HepG2 (cell line): ENCODE data around the gene TPGS1. TPM values are rescaled to one million over a fixed set of nuclear protein-coding genes. Genes with fewer than 3 reads are reported as not detected.

ENCODE experiments used
- ATAC-seq: fragments of 200-7000 bp; cut with Tn5 transposase; 3 replicates; pipeline ENCODE4 v1.9.1; 2020; ENCODE audit warnings: mild to moderate bottlenecking, moderate library complexity
- BruUV-seq: library from RNA; stranded (reverse); fragments of 400-500 nt; replicated peaks from 2 replicates; lab custom pipeline; 2021; lab: Mats Ljungman, UMichigan
- CTCF ChIA-PET: fragments of 300-600 bp; formaldehyde crosslinking; extraction: SDS; loops from one replicate; lab custom pipeline; 2021; ENCODE audit warnings: low total read pairs, inconsistent platforms, low intra/inter-chr PET ratio; lab: Yijun Ruan, JAX
- POLR2A ChIA-PET: fragments of 350-600 bp; sonication (Branson Sonifier 250); formaldehyde crosslinking; loops from one replicate; lab custom pipeline; 2020; ENCODE audit warnings: antibody characterized with exemption, inconsistent platforms; lab: Yijun Ruan, JAX
- DNase-seq: peaks from one replicate; pipeline ENCODE4 v3.0.0-alpha.2; 2015; ENCODE audit warnings: low spot score
- FAIRE-seq: peaks from 3 replicates; lab custom pipeline; 2011; peaks lifted over from hg19 to GRCh38; lab: Jason Lieb, UNC
- H2AFZ ChIP-seq: one replicate; pipeline ENCODE4 v1.6.1; 2011; ENCODE audit warnings: low read length, inconsistent platforms
- H3K27ac ChIP-seq: fragments of 300-600 bp; 3 replicates; pipeline ENCODE4 v1.8.0; 2011; ENCODE audit warnings: mixed run types, mild to moderate bottlenecking, mixed read lengths, low read length, inconsistent platforms; ENCODE audit not compliant: insufficient read depth; ENCODE audit errors: extremely low read length
- H3K27me3 ChIP-seq, 2 experiments: fragments of 200-600 bp in 1 of 2; 2 replicates in 1 of 2; 3 replicates in 1 of 2; pipeline versions ENCODE4 v1.6.0 to v1.8.0; 2011; ENCODE audit warnings: low read length in 2 of 2, mild to moderate bottlenecking in 2 of 2, moderate library complexity in 2 of 2, inconsistent platforms in 1 of 2; ENCODE audit not compliant: insufficient read depth in 2 of 2, control insufficient read depth in 1 of 2
- H3K36me3 ChIP-seq, 2 experiments: fragments of 200-600 bp in 1 of 2; replicated peaks in 1 of 2; 2 replicates in 1 of 2; 3 replicates in 1 of 2; pipeline versions ENCODE4 v1.5.1 to v1.8.0; 2011; ENCODE audit warnings: low read length in 2 of 2, inconsistent platforms in 1 of 2; ENCODE audit not compliant: insufficient read depth in 2 of 2, control insufficient read depth in 1 of 2
- H3K4me1 ChIP-seq: 2 replicates; pipeline ENCODE4 v1.5.1; 2012; ENCODE audit warnings: low read length, inconsistent platforms; ENCODE audit not compliant: insufficient read depth
- H3K4me2 ChIP-seq: 2 replicates; pipeline ENCODE4 v1.6.0; 2011; ENCODE audit warnings: low read depth, low read length, inconsistent platforms
- H3K4me3 ChIP-seq, 3 experiments: fragments of 200-600 bp in 1 of 3; sonication (generic), shearing (Covaris generic) in 1 of 3; replicated peaks in 1 of 3; 2 replicates each; pipeline ENCODE4 v1.5.1; 2011 to 2016; ENCODE audit warnings: low read length in 3 of 3, inconsistent platforms in 2 of 3, low read depth in 2 of 3, mild to moderate bottlenecking in 2 of 3, control low read depth in 1 of 3, mixed read lengths in 1 of 3; ENCODE audit not compliant: insufficient read depth in 1 of 3
- H3K79me2 ChIP-seq: one replicate; pipeline ENCODE4 v1.6.1; 2011; ENCODE audit warnings: low read length, inconsistent platforms; ENCODE audit not compliant: insufficient read depth
- H3K9ac ChIP-seq: 2 replicates; pipeline ENCODE4 v1.6.0; 2011; ENCODE audit warnings: mild to moderate bottlenecking, low read depth, low read length, inconsistent platforms; ENCODE audit not compliant: insufficient read depth
- H3K9me3 ChIP-seq: 2 replicates; pipeline ENCODE4 v1.5.1; 2012; ENCODE audit warnings: mild to moderate bottlenecking, low read length
- H4K20me1 ChIP-seq: 2 replicates; pipeline ENCODE4 v1.6.0; 2011; ENCODE audit warnings: inconsistent platforms, mild to moderate bottlenecking, low read length, moderate library complexity; ENCODE audit not compliant: insufficient read depth
- AGO2 ChIP-seq: fragments of 200-400 bp; formaldehyde crosslinking; optimal IDR thresholded peaks from 2 replicates; pipeline ENCODE3; 2017; ENCODE audit warnings: mild to moderate bottlenecking, low read depth, low read length, moderate library complexity
- ASH2L ChIP-seq: fragments of 300-600, 200-600 bp; sonication (generic); IDR thresholded peaks from 2 replicates; pipeline ENCODE4 v1.7.0; 2017; ENCODE audit warnings: low read depth, mild to moderate bottlenecking, moderate library complexity, mixed read lengths, low read length; ENCODE audit not compliant: insufficient read length
- CAMTA2 ChIP-seq: sonication (generic); formaldehyde crosslinking; IDR thresholded peaks from 2 replicates; pipeline ENCODE4 v1.4.0; 2020; ENCODE audit warnings: mild to moderate bottlenecking, missing genetic modification reagents, borderline replicate concordance
- GABPB1 ChIP-seq: IDR thresholded peaks from 2 replicates; pipeline ENCODE4 v1.6.1; 2016; ENCODE audit warnings: mild to moderate bottlenecking, missing genetic modification reagents, moderate library complexity, missing compliant biosample characterization
- HNRNPL ChIP-seq: fragments of 200-400 bp; formaldehyde crosslinking; IDR thresholded peaks from 2 replicates; pipeline ENCODE4 v1.6.1; 2017; ENCODE audit warnings: mild to moderate bottlenecking, low read depth, low read length
- KLF16 ChIP-seq, 2 experiments: sonication (generic) in 1 of 2; formaldehyde crosslinking in 1 of 2; IDR thresholded peaks; 2 replicates each; pipeline versions ENCODE4 v1.6.1 to v1.8.0; 2016 to 2023; ENCODE audit warnings: missing genetic modification reagents in 2 of 2, missing compliant biosample characterization in 1 of 2
- POGZ ChIP-seq: sonication (generic); formaldehyde crosslinking; IDR thresholded peaks from 2 replicates; pipeline ENCODE4 v1.4.0; 2020; ENCODE audit warnings: mild to moderate bottlenecking, missing genetic modification reagents
- SMAD1 ChIP-seq: sonication (generic); formaldehyde crosslinking; IDR thresholded peaks from 2 replicates; pipeline ENCODE4 v1.4.0; 2020; ENCODE audit warnings: missing genetic modification reagents, low read depth, mild to moderate bottlenecking, borderline replicate concordance
- SMAD3 ChIP-seq: sonication (generic); formaldehyde crosslinking; IDR thresholded peaks from 2 replicates; pipeline ENCODE4 v1.4.0; 2020; ENCODE audit warnings: missing genetic modification reagents
- SSRP1 ChIP-seq: IDR thresholded peaks from 2 replicates; pipeline ENCODE4 v1.6.1; 2016; ENCODE audit warnings: control low read depth
- ZBTB38 ChIP-seq: sonication (generic); formaldehyde crosslinking; IDR thresholded peaks from 2 replicates; pipeline ENCODE4 v1.5.1; 2020; ENCODE audit warnings: mild to moderate bottlenecking, missing genetic modification reagents
- ZMYM4 ChIP-seq: sonication (generic); formaldehyde crosslinking; IDR thresholded peaks from 2 replicates; pipeline ENCODE4 v1.8.1; 2023; ENCODE audit warnings: mild to moderate bottlenecking, missing genetic modification reagents
- ZNF180 ChIP-seq: sonication (generic); formaldehyde crosslinking; IDR thresholded peaks from 2 replicates; pipeline ENCODE4 v1.4.0; 2020; ENCODE audit warnings: low read depth, missing genetic modification reagents, borderline replicate concordance
- ZNF446 ChIP-seq: sonication (generic); formaldehyde crosslinking; IDR thresholded peaks from 2 replicates; pipeline ENCODE4 v1.5.0; 2020; ENCODE audit warnings: mild to moderate bottlenecking, missing genetic modification reagents
- ZNF749 ChIP-seq: sonication (generic); formaldehyde crosslinking; IDR thresholded peaks from 2 replicates; pipeline ENCODE4 v1.8.0; 2022; ENCODE audit warnings: mild to moderate bottlenecking, missing genetic modification reagents, moderate library complexity, borderline replicate concordance
- ZNF782 ChIP-seq: sonication (generic); formaldehyde crosslinking; IDR thresholded peaks from 2 replicates; pipeline ENCODE4 v1.4.0; 2020; ENCODE audit warnings: missing genetic modification reagents, mild to moderate bottlenecking, borderline replicate concordance
- ZNF790 ChIP-seq: sonication (generic); formaldehyde crosslinking; IDR thresholded peaks from 2 replicates; pipeline ENCODE4 v1.8.0; 2022; ENCODE audit warnings: missing genetic modification reagents, mild to moderate bottlenecking, borderline replicate concordance
- ZNF850 ChIP-seq: sonication (generic); formaldehyde crosslinking; conservative IDR thresholded peaks from 2 replicates; pipeline ENCODE4 v1.9.0; 2021; ENCODE audit warnings: mild to moderate bottlenecking, missing genetic modification reagents
- ZNF879 ChIP-seq: sonication (generic); formaldehyde crosslinking; IDR thresholded peaks from 2 replicates; pipeline ENCODE4 v1.8.1; 2023; ENCODE audit warnings: missing genetic modification reagents
- WGBS: methylation state at CpG from one replicate; pipeline ENCODE4 v1.1.6; 2017; ENCODE audit warnings: low lambda C conversion rate; 5-methylcytosine and 5-hydroxymethylcytosine counted together
- in situ Hi-C: cut with HindIII; loops from 2 replicates; pipeline ENCODE4 v1.10.0; 2017; ENCODE audit warnings: low pct_unique_long_range_greater_than_20kb; ENCODE audit not compliant: extremely low pct_ligation_motif_present
- intact Hi-C: fragments of 100-400 bp; cut with micrococcal nuclease; formaldehyde crosslinking; loops from one replicate; pipeline ENCODE4 v1.10.0; 2022; ENCODE audit not compliant: unreplicated experiment
- polyA plus RNA-seq, 8 experiments: library from polyadenylated mRNA; depleted of rRNA in 3 of 8; stranded (reverse) in 7 of 8; unstranded in 1 of 8; fragments of >200 nt; fragmentation: Illumina TruSeq in 4 of 8; extraction: Trizol in 4 of 8; gene quantifications; 2 replicates each; pipeline versions ENCODE4 v1.2.1 to v1.2.3, GENCODE V29; 2011 to 2016; ENCODE audit warnings: low read depth in 4 of 8, missing spikeins in 1 of 8, mixed read lengths in 1 of 8; ENCODE audit not compliant: insufficient read depth in 1 of 8
- total RNA-seq, 5 experiments: library from RNA; depleted of rRNA; stranded (reverse); fragments of >200 nt; fragmentation: Illumina TruSeq; extraction: Trizol; gene quantifications; 2 replicates each; pipeline ENCODE4 v1.2.3, GENCODE V29; 2016; ENCODE audit warnings: low read depth in 1 of 5
- TF ChIP-seq, protein P1 (sequence below): sonication (generic); formaldehyde crosslinking; IDR thresholded peaks from 2 replicates; pipeline ENCODE4 v1.5.1; 2020; ENCODE audit warnings: missing genetic modification reagents, mild to moderate bottlenecking, borderline replicate concordance
- TF ChIP-seq, protein P2 (sequence below): sonication (generic); formaldehyde crosslinking; IDR thresholded peaks from 2 replicates; pipeline ENCODE4 v1.4.0; 2020; ENCODE audit warnings: mild to moderate bottlenecking, missing genetic modification reagents
- TF ChIP-seq, protein P3 (sequence below): sonication (generic); formaldehyde crosslinking; IDR thresholded peaks from 2 replicates; pipeline ENCODE4 v1.4.0; 2020; ENCODE audit warnings: mild to moderate bottlenecking, missing genetic modification reagents

Gene TPGS1
- total and polyA plus RNA-seq, 2 of the 13 experiments (the other 11 are each of a cell fraction or from before 2014, with no cell fraction given) = 1.1 to 6.2 TPM

DNA sequence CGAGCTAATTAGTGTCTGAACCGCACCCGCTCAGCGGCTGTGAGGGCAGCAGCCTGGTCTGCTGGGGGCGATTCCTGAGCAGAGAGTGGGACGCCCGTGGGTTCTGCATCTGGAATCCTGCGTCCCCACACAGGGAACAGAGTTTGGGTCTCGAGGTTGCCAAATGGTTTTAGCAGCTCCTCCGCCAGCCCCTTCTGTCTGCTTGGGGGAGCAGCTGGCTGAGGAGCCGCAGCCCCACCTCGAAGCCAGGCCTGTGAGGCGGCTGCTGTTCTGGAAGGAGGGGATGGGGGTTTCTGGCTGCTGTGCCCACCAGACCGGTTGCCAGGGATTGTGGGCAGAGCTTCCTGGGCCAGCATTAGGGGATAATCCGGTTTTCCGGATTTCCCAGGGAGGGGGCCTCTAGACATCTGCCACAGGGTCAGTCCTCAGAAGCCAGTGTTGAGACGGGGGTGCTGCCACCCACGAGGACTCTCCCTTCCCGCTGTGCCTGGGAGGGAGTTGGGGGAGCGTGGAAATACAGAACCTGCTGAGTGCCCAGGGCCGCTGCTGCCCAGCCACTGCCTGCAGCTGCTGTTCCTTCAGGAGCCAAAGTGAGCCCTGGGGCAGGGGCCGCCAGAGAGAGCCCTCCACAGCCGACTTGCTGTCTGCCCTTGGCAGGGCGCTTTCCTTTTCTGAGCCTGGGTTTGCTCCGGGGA, 26.2 kb downstream of the TPGS1 start:
- intact Hi-C loops = no loop called here
- H3K9me3 ChIP-seq = no peaks in the 10 kb centered on the region
- H3K27me3 ChIP-seq = no peaks in the 10 kb centered on the region
- peak overlapping the region; percentile 96 for H3K9ac ChIP-seq
- WGBS = 31% methylated on average over 13 of the region's 25 CpGs
- peaks cover 37% of the 10 kb centered on the region for H3K79me2 ChIP-seq
- H3K4me2 ChIP-seq = peak overlapping the region; percentile 96
- FAIRE-seq (no peak), ATAC-seq (no peak), DNase-seq (no peak)
- peak overlapping the region; percentile 97 to 98 (median 97) for H3K4me3 ChIP-seq
- H3K4me1 ChIP-seq = peaks cover 45% of the 10 kb centered on the region
- H3K36me3 ChIP-seq = peaks cover 10 to 26% of the 10 kb centered on the region in 2 experiments; a peak in 4 of 5 replicates
- H4K20me1 ChIP-seq = peaks cover 27% of the 10 kb centered on the region; the same call in 1 of the 2 replicates
- in situ Hi-C loops = no loop called here
- no peak overlapping the region for H2AFZ ChIP-seq
- POLR2A ChIA-PET = interaction anchor here (0.8 to 3.7 kb wide), 8 partner anchors 9 to 205 kb away, joined by 3 to 32 read pairs (median 11); partner anchors contain the start of gene BSG
- BruUV-seq = no TSS peak
- peak overlapping the region; percentile 81 for H3K27ac ChIP-seq
- CTCF ChIA-PET = interaction anchor here (1.3 to 2.1 kb wide), 2 partner anchors 23 to 27 kb away, joined by 6 to 16 read pairs; partner anchors contain the start of gene TPGS1
- peak; percentile 73; the same call in 1 of the 2 replicates for TF ChIP-seq ZBTB38
- TF ChIP-seq ZNF850 (CRISPR knock-in tag) = no peak
- TF ChIP-seq CAMTA2 = no peak
- no peak for TF ChIP-seq ZNF180 (CRISPR knock-in tag)
- TF ChIP-seq, protein P1, sequence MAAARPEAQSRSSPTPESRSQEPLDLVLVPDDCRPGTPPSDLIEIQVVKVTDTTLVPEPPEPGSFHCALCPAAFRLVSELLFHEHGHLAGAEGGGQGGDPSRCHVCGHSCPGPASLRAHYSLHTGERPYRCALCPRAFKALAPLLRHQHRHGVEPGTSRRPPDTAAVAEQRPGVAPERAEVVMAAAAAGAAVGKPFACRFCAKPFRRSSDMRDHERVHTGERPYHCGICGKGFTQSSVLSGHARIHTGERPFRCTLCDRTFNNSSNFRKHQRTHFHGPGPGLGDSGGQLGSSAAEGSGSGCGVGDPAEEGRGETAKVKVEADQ (CRISPR knock-in tag) = 0 out of 2 replicates have a peak, but pooled peaks have one; percentile 19
- 0 out of 2 replicates have a peak, but pooled peaks have one; percentile 23 for TF ChIP-seq ZNF879
- TF ChIP-seq ZNF446 = 0 out of 2 replicates have a peak, but pooled peaks have one; percentile 65
- TF ChIP-seq, protein P2, sequence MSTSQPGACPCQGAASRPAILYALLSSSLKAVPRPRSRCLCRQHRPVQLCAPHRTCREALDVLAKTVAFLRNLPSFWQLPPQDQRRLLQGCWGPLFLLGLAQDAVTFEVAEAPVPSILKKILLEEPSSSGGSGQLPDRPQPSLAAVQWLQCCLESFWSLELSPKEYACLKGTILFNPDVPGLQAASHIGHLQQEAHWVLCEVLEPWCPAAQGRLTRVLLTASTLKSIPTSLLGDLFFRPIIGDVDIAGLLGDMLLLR (CRISPR knock-in tag) = no peak
- TF ChIP-seq SSRP1 (CRISPR knock-in tag) = no peak
- TF ChIP-seq ZNF782 (CRISPR knock-in tag) = no peak
- no peak for TF ChIP-seq SMAD1
- no peak for TF ChIP-seq KLF16 (CRISPR knock-in tag; IDR thresholded peaks at IDR 0.05)
- peak; percentile 51 for TF ChIP-seq ASH2L
- 0 out of 2 replicates have a peak, but pooled peaks have one; percentile 18 for TF ChIP-seq ZNF790 (CRISPR knock-in tag)
- no peak for TF ChIP-seq AGO2
- TF ChIP-seq SMAD3 = no peak
- TF ChIP-seq POGZ (CRISPR knock-in tag) = 0 out of 2 replicates have a peak, but pooled peaks have one; percentile 4
- 0 out of 2 replicates have a peak, but pooled peaks have one; percentile 13 for TF ChIP-seq ZNF749
- TF ChIP-seq, protein P3, sequence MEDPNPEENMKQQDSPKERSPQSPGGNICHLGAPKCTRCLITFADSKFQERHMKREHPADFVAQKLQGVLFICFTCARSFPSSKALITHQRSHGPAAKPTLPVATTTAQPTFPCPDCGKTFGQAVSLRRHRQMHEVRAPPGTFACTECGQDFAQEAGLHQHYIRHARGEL (CRISPR knock-in tag) = peak; percentile 58; the same call in 1 of the 2 replicates
- TF ChIP-seq HNRNPL = no peak; the same call in 1 of the 2 replicates
- 0 out of 2 replicates have a peak, but pooled peaks have one; percentile 7 for TF ChIP-seq ZMYM4 (CRISPR knock-in tag)
- peak; percentile 5; the same call in 1 of the 2 replicates for TF ChIP-seq GABPB1 (CRISPR knock-in tag)
